HUES64 (cell line): ENCODE measurements around the gene CYBC1.
A peak's percentile ranks its signal among the peaks of the same experiment; 100 is the strongest.
"Not testable (repeated sequence)": the region's sequence is repeated elsewhere in the genome, so short reads cannot be mapped to it uniquely, and the experiment has no call there.

Experiments
- H3K27ac ChIP-seq: 2 replicates; pipeline ENCODE4 v1.7.0; 2013; ENCODE audit warnings: low read depth, low read length, inconsistent platforms
- H3K27me3 ChIP-seq: 2 replicates; pipeline ENCODE4 v1.6.1; 2013; ENCODE audit warnings: mild to moderate bottlenecking, low read length; ENCODE audit not compliant: insufficient read depth
- H3K36me3 ChIP-seq: 2 replicates; pipeline ENCODE4 v1.6.1; 2013; ENCODE audit warnings: mild to moderate bottlenecking, low read length; ENCODE audit not compliant: insufficient read depth
- H3K4me1 ChIP-seq: 2 replicates; pipeline ENCODE4 v1.6.1; 2013; ENCODE audit warnings: mild to moderate bottlenecking, low read length, moderate library complexity; ENCODE audit not compliant: insufficient read depth
- H3K4me3 ChIP-seq: 2 replicates; pipeline ENCODE4 v1.5.1; 2013; ENCODE audit warnings: mild to moderate bottlenecking, low read length, moderate library complexity
- H3K9ac ChIP-seq: 2 replicates; pipeline ENCODE4 v1.6.1; 2013; ENCODE audit warnings: mild to moderate bottlenecking, low read depth, low read length
- H3K9me3 ChIP-seq: 2 replicates; pipeline ENCODE4 v1.6.1; 2013; ENCODE audit warnings: low read depth, low read length; ENCODE audit not compliant: insufficient read depth
- WGBS: fragments of 150-250, 120-280 bp; methylation state at CpG from one replicate; pipeline ENCODE4 v1.1.7; 2013; ENCODE audit warnings: missing lambda C conversion rate; 5-methylcytosine and 5-hydroxymethylcytosine counted together

The CYBC1 gene

DNA sequence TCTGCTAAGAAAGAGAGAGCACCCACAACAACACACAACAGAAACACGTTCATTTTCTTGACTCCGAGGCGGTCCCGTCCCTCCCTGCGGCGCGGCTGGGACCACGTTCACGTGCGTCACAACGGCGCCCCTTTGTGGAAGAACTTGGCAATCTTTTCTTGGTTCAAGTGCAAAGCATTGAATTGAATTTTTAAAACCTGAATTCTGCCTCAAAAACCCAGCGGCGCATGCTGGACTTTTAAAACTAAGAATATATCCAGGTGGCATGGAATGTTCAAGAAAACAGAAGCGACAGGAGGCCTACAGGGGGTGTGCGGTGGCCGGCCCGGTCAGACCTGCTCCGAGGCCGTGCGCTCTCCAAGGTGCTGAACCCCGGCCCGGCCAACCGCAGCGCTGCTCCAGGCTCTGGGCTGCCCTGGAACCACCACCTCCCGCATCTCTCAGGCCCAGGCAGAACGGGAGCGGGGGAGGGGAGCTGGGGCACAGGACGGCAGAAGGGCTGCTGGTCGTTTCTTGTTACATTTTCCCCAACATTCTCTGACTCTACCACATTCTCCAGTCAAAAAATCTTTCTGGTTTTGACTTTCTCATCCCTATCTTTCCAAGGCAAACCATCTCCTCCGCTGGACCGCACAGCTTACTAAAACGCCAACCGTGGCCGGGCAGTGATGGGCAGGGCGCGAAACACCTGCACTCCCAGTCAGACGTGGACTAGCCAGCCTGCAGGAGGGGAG, 35.8 kb downstream of the CYBC1 start:
- H3K9ac ChIP-seq, result no peak overlapping the region
- no peaks in the 10 kb centered on the region for H3K9me3 ChIP-seq
- H3K27me3 ChIP-seq, result no peaks in the 10 kb centered on the region; the same call in 1 of the 2 replicates
- H3K4me3 ChIP-seq, result peak overlapping the region; percentile 26
- H3K27ac ChIP-seq, result no peak overlapping the region
- WGBS, result 23% methylated on average over 38 of the region's 38 CpGs
- peaks cover 10% of the 10 kb centered on the region for H3K4me1 ChIP-seq
- H3K36me3 ChIP-seq, result no peaks in the 10 kb centered on the region; the same call in 1 of the 2 replicates

- peaks cover 4% of the 10 kb centered on the region; the same call in 1 of the 2 replicates for H3K4me1 ChIP-seq
Observed at GRCh38 chr17:82412535-82413520, 37.7 kb downstream of the CYBC1 start.

GRCh38 chr17:82412081-82412480, 38.5 kb downstream of the CYBC1 start:
- not testable (repeated sequence) for H3K27ac ChIP-seq
- 96% methylated on average over 16 of the region's 16 CpGs for WGBS

More at GRCh38 chr17:82412535-82413520, 37.7 kb downstream of the CYBC1 start:
- Histone ChIP-seq H3K36me3 (no peaks in the 10 kb centered on the region; the same call in 1 of the 2 replicates), H3K4me3 (no peak overlapping the region), H3K9ac (no peak overlapping the region), H3K27me3 (no peaks in the 10 kb centered on the region), H3K9me3 (no peaks in the 10 kb centered on the region), H3K27ac (no peak overlapping the region)
- 93% methylated on average over 29 of the region's 29 CpGs for WGBS

GRCh38 chr17:82411396-82412053, 39.0 kb downstream of the CYBC1 start:
- Histone ChIP-seq H3K9me3 (no peaks in the 10 kb centered on the region), H3K4me1 (peaks cover 4% of the 10 kb centered on the region; the same call in 1 of the 2 replicates), H3K9ac (no peak overlapping the region), H3K27ac (no peak overlapping the region), H3K4me3 (no peak overlapping the region), H3K27me3 (no peaks in the 10 kb centered on the region), H3K36me3 (no peaks in the 10 kb centered on the region; the same call in 1 of the 2 replicates)
- 96% methylated on average over 24 of the region's 24 CpGs for WGBS

More at GRCh38 chr17:82412081-82412480, 38.5 kb downstream of the CYBC1 start:
- not testable (repeated sequence) for H3K9me3 ChIP-seq, H3K27me3 ChIP-seq, H3K9ac ChIP-seq, H3K4me1 ChIP-seq, H3K4me3 ChIP-seq, H3K36me3 ChIP-seq

DNA sequence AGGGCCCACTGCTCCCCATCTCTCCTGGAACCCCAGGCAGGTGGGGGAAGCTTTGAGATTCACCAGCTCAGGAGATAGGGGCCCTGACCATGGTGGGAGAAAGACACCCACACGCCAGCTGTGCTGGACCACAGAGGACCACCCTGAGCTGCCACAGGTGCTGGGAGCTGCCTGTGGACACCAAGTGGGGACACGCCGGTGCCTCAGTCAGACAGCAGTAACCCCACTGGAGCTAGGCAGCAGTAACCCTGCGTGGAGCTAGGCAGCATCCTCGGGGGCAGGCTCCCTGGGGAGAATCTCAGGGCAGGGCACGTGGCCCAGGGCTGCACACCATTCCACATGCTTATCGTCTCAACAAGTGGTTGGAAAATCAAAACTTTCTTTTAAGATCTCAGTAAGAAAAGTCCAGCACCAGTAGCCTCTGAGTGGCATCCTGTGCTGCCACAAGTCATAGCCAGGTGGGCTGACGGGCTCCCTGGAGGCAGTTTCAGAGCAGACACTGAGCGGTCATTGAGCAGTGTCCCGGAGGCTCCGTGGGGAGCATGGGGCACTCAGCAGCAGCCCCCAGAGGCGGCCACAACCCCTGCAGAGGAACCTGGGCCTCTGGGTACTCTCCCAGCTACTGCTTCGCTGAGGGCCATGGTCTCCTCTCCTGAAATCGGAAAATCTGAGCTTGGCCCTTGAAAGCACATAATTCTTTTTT, 40.4 kb downstream of the CYBC1 start:
- Histone ChIP-seq H3K9ac (no peak overlapping the region), H3K4me3 (no peak overlapping the region), H3K4me1 (peaks cover 3% of the 10 kb centered on the region; the same call in 1 of the 2 replicates), H3K9me3 (no peaks in the 10 kb centered on the region), H3K36me3 (no peaks in the 10 kb centered on the region; the same call in 1 of the 2 replicates), H3K27ac (no peak overlapping the region), H3K27me3 (no peaks in the 10 kb centered on the region)
- 93% methylated on average over 14 of the region's 14 CpGs for WGBS

DNA sequence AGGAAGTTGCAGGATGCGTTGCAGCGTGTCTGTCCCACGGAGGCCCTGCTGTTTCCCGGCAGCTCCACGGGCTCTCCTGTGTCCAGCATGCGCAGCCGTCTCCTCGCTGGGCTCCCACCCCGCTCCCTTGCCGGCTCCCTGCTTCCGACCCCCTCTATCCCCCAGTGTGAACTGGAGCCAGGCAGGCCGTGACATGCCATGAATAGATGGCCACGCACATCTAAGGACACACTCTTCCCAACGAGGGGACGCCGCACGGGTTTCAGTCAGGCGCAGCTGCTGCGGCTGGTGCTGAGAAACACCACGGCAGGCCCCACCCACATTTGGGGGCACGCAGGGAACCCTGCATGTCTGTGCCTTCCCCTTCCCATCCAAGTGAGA, 41.6 kb downstream of the CYBC1 start:
- 94% methylated on average over 21 of the region's 21 CpGs for WGBS
- Histone ChIP-seq H3K4me1 (no peaks in the 10 kb centered on the region), H3K36me3 (peaks cover under 1% of the 10 kb centered on the region; the same call in 1 of the 2 replicates)

DNA sequence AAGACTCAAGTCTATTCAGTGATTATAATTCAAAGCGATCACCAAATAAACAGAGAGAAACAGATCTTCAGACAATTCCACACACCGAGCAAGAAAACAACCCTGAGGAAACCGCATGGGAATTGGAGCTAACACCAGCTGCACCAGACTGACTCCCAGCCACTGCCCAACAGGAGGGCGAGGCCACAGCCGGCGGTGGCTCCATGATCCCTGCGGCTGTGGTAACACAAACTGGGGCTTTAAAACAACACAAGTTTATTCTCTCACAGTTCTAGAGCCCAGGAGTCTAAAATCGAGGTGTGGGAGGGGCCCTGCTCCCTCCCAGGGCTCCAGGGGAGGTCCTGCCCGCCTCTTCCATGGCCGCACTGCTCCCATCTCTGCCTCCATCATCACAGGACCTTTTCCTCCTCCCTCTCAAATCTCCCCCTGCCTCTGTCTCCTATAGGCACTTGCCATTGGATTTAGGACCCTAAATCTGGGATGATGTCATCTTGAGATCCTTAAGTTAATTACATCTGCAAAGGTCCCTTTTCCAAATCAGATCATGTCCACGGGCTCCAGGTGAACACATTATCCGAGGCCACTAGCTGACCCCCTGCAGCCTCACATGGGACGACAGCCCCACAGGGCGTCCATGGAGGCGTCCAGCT, 42.1 kb downstream of the CYBC1 start:
- 94% methylated on average over 15 of the region's 15 CpGs for WGBS
- Histone ChIP-seq H3K27me3 (no peaks in the 10 kb centered on the region), H3K27ac (no peak overlapping the region), H3K4me3 (no peak overlapping the region), H3K9me3 (no peaks in the 10 kb centered on the region), H3K4me1 (no peaks in the 10 kb centered on the region), H3K9ac (no peak overlapping the region), H3K36me3 (peaks cover 5% of the 10 kb centered on the region)

More for the DNA sequence above, 41.6 kb downstream of the CYBC1 start:
- Histone ChIP-seq H3K9ac (no peak overlapping the region), H3K27ac (no peak overlapping the region), H3K9me3 (no peaks in the 10 kb centered on the region), H3K27me3 (no peaks in the 10 kb centered on the region), H3K4me3 (no peak overlapping the region)

GRCh38 chr17:82407255-82407654, 43.3 kb downstream of the CYBC1 start:
- no peaks in the 10 kb centered on the region for H3K4me1 ChIP-seq
- H3K9ac ChIP-seq, result no peak overlapping the region
- H3K4me3 ChIP-seq, result no peak overlapping the region
- H3K27ac ChIP-seq, result no peak overlapping the region
- peaks cover 10% of the 10 kb centered on the region for H3K36me3 ChIP-seq
- H3K27me3 ChIP-seq, result no peaks in the 10 kb centered on the region
- H3K9me3 ChIP-seq, result no peaks in the 10 kb centered on the region
- 94% methylated on average over 13 of the region's 13 CpGs for WGBS

- Histone ChIP-seq H3K27ac (no peak overlapping the region), H3K9ac (no peak overlapping the region), H3K36me3 (peaks cover 10% of the 10 kb centered on the region), H3K27me3 (no peaks in the 10 kb centered on the region), H3K9me3 (no peaks in the 10 kb centered on the region), H3K4me3 (no peak overlapping the region), H3K4me1 (no peaks in the 10 kb centered on the region)
- 96% methylated on average over 14 of the region's 14 CpGs for WGBS
Observed at GRCh38 chr17:82406131-82406671, 44.4 kb downstream of the CYBC1 start.

- 95% methylated on average over 14 of the region's 14 CpGs for WGBS
- Histone ChIP-seq H3K27me3 (no peaks in the 10 kb centered on the region), H3K27ac (no peak overlapping the region), H3K36me3 (peaks cover 10% of the 10 kb centered on the region; the same call in 1 of the 2 replicates), H3K9ac (no peak overlapping the region), H3K4me1 (no peaks in the 10 kb centered on the region), H3K4me3 (no peak overlapping the region), H3K9me3 (no peaks in the 10 kb centered on the region)
Observed at GRCh38 chr17:82405051-82405450, 45.5 kb downstream of the CYBC1 start.
